B cell (primary cell): ENCODE data around the gene ENG. TPM values are rescaled to one million over a fixed set of nuclear protein-coding genes. Genes with fewer than 3 reads are reported as not detected.

Experiments
- ATAC-seq: fragments of 200-7000 bp; cut with Tn5 transposase; one replicate; pipeline ENCODE4 v1.10.0; 2021; ENCODE audit warnings: low read depth, mild to moderate bottlenecking, moderate number of reproducible peaks, moderate library complexity
- CTCF ChIA-PET: fragments of 350-600 bp; sonication (Branson Sonifier 250); formaldehyde crosslinking; loops from one replicate; lab custom pipeline; 2021; ENCODE audit warnings: antibody characterized with exemption, inconsistent platforms; lab: Charles Lee
- POLR2A ChIA-PET: fragments of 350-600 bp; sonication (Branson Sonifier 250); formaldehyde crosslinking; loops from one replicate; lab custom pipeline; 2021; ENCODE audit warnings: antibody characterized with exemption; lab: Charles Lee
- DNase-seq: peaks from one replicate; pipeline ENCODE4 v3.0.0; 2013
- H2AFZ ChIP-seq: 2 replicates; pipeline ENCODE4 v1.6.1; 2012; ENCODE audit warnings: mild to moderate bottlenecking, low read depth, low read length; ENCODE audit not compliant: insufficient read depth, poor library complexity, severe bottlenecking
- H3K27ac ChIP-seq, 2 donors: 1 replicate in 1 of 2; 2 replicates in 1 of 2; pipeline ENCODE4 v1.5.1; 2012 to 2013; ENCODE audit warnings: low read length in 2 of 2, mild to moderate bottlenecking in 2 of 2, moderate library complexity in 1 of 2
- H3K27me3 ChIP-seq, 4 experiments: fragments of 200-600 bp in 1 of 4; sonication (generic) in 1 of 4; replicated peaks in 1 of 4; 1 replicate in 2 of 4; 2 replicates in 2 of 4; pipeline versions ENCODE4 v1.6.1 to v1.7.0; 2013 to 2016; ENCODE audit warnings: low read length in 3 of 4, mild to moderate bottlenecking in 2 of 4, mixed read lengths in 1 of 4, moderate library complexity in 1 of 4; ENCODE audit not compliant: insufficient read depth in 4 of 4, control insufficient read depth in 3 of 4; ENCODE audit errors: control extremely low read depth in 1 of 4
- H3K36me3 ChIP-seq, 2 experiments: replicated peaks in 1 of 2; 1 replicate in 1 of 2; 2 replicates in 1 of 2; pipeline versions ENCODE4 v1.6.1 to v1.7.1; 2013; ENCODE audit warnings: low read length in 1 of 2; ENCODE audit not compliant: insufficient read depth in 2 of 2, control insufficient read depth in 1 of 2; ENCODE audit errors: control extremely low read depth in 1 of 2, extremely low read depth in 1 of 2
- H3K4me1 ChIP-seq, 2 donors: fragments of 200-600 bp in 1 of 2; sonication (generic) in 1 of 2; 1 replicate in 1 of 2; 2 replicates in 1 of 2; pipeline versions ENCODE4 v1.5.1 to v1.6.1; 2013 to 2017; ENCODE audit warnings: low read length in 2 of 2; ENCODE audit not compliant: control insufficient read depth in 2 of 2, insufficient read depth in 2 of 2
- H3K4me2 ChIP-seq: replicated peaks from 2 replicates; pipeline ENCODE3; 2012; ENCODE audit warnings: mild to moderate bottlenecking, low read depth, low read length; ENCODE audit not compliant: poor library complexity, severe bottlenecking
- H3K4me3 ChIP-seq, 5 experiments: fragments of 200-600 bp in 1 of 5; sonication (generic) in 1 of 5; 1 replicate in 3 of 5; 2 replicates in 2 of 5; pipeline versions ENCODE4 v1.5.1 to v1.7.0; 2011 to 2016; ENCODE audit warnings: low read length in 4 of 5, mild to moderate bottlenecking in 4 of 5, low read depth in 2 of 5, control low read depth in 1 of 5, moderate library complexity in 1 of 5; ENCODE audit not compliant: insufficient read depth in 1 of 5; ENCODE audit errors: control extremely low read depth in 1 of 5, extremely low read depth in 1 of 5
- H3K79me2 ChIP-seq: fragments of 200-600 bp; sonication (generic); one replicate; pipeline ENCODE4 v1.6.0; 2016; ENCODE audit warnings: low read length; ENCODE audit not compliant: control insufficient read depth, insufficient read depth
- H3K9ac ChIP-seq: fragments of 200-600 bp; sonication (generic); 2 replicates; pipeline ENCODE4 v1.6.1; 2017; ENCODE audit warnings: mild to moderate bottlenecking, low read length, moderate library complexity
- H3K9me3 ChIP-seq, 3 donors: one replicate each; pipeline versions ENCODE4 v1.6.1 to v1.7.1; 2013; ENCODE audit warnings: low read length in 2 of 3; ENCODE audit not compliant: control insufficient read depth in 2 of 3, insufficient read depth in 1 of 3; ENCODE audit errors: control extremely low read depth in 1 of 3
- H4K20me1 ChIP-seq: 2 replicates; pipeline ENCODE4 v1.6.0; 2012; ENCODE audit warnings: mild to moderate bottlenecking, low read length; ENCODE audit not compliant: insufficient read depth, control insufficient read depth, poor library complexity, severe bottlenecking
- H3K27ac Mint-ChIP-seq: one replicate; pipeline ENCODE4 v1.8.0; 2021; ENCODE audit warnings: mixed read lengths
- H3K27me3 Mint-ChIP-seq: one replicate; pipeline ENCODE4 v1.8.0; 2021; ENCODE audit warnings: mixed read lengths
- H3K4me1 Mint-ChIP-seq: one replicate; pipeline ENCODE4 v1.8.0; 2021; ENCODE audit warnings: mixed read lengths
- H3K4me3 Mint-ChIP-seq: one replicate; pipeline ENCODE4 v1.8.0; 2021; ENCODE audit warnings: mixed read lengths
- H3K9me3 Mint-ChIP-seq: one replicate; pipeline ENCODE4 v1.8.0; 2022; ENCODE audit warnings: mixed read lengths; ENCODE audit not compliant: insufficient read depth
- EZH2 ChIP-seq: IDR thresholded peaks from 2 replicates; pipeline ENCODE4 v1.6.1; 2012; ENCODE audit warnings: borderline replicate concordance, low read depth, mild to moderate bottlenecking, moderate library complexity, low read length; ENCODE audit not compliant: insufficient read depth, poor library complexity, severe bottlenecking
- WGBS: methylation state at CpG from one replicate; pipeline ENCODE4 v1.1.5; 2013; ENCODE audit warnings: missing lambda C conversion rate; ENCODE audit not compliant: insufficient coverage; 5-methylcytosine and 5-hydroxymethylcytosine counted together
- intact Hi-C: fragments of 100-400 bp; cut with micrococcal nuclease; formaldehyde crosslinking; loops from one replicate; pipeline ENCODE4 v1.10.0; 2022
- polyA plus RNA-seq: library from polyadenylated mRNA; depleted of rRNA; stranded (reverse); fragments of >200 nt; gene quantifications from 2 replicates; pipeline ENCODE4 v1.2.3, GENCODE V29; 2012
- total RNA-seq, 2 donors: library from RNA; stranded (reverse); fragments of 120-200 nt in 1 of 2; gene quantifications; 1 replicate in 1 of 2; 2 replicates in 1 of 2; pipeline versions ENCODE4 v1.2.3 to v1.2.4, GENCODE V29; 2013 to 2022
- TF ChIP-seq, protein P1 (sequence below): fragments of 200-600 bp; IDR thresholded peaks from one replicate; pipeline ENCODE4 v1.8.0; 2022; ENCODE audit warnings: antibody characterized with exemption, mild to moderate bottlenecking

ENG gene
- total and polyA plus RNA-seq, 2 donors (not counting 1 experiment from before 2014, with no cell fraction given): 5.4 to 12.6 TPM

DNA sequence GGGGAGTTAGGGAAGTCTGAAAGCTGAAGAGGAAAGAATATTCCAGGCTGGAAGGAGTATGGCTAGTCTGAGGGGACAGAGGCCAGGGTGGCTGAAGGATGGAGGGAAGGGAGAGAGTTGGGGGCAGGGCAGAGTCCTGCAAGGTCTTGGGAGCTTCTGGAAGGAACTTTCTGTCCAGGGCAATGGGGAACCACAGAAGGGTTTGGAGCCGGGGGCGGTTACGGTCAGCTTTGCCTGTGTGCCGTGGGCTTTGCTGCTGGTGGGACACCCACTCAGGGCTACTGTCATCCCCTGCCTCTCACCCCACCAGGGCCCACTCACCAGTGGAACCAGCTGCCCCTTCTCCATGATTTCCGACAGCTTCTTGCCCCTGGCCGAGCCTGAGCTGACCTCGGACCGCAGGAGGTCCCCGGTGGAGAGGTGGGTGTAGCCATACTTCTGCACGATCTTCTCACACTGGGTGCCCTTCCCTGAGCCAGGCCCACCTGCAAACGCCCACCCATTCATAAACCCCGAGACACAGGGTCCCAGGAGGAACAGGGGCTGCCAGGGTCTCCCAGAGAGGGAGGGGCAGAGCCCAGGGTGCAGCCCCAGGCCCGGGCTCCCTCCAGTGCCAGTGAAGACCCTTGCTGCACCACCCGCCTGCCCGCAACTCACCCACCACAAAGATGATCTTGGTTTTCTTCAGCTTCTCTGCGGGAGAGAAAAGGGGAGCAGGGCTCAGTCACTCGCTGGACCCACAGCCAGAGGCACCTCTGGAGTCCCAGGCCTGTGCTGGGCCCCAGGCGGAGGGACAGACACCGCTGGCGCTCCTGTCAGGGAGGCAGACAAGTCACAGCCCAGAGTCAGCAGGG, 18.1 kb upstream of the ENG start:
- H3K4me3 Mint-ChIP-seq: no peak overlapping the region
- no peak overlapping the region for H3K4me2 ChIP-seq
- H3K27me3 ChIP-seq: peaks cover 0 to 12% (median 3%) of the 10 kb centered on the region in 4 experiments
- ChIA-PET CTCF (interaction anchor here (0.6 to 13.7 kb wide), 5 partner anchors 9 to 384 kb away, joined by 3 to 237 read pairs (median 4); partner anchors contain the start of genes ST6GALNAC4 and TOR2A), POLR2A (interaction anchor here (0.7 kb wide), 1 partner anchor 44 kb away, joined by 3 read pairs; the partner anchor contains the start of gene ST6GALNAC4)
- no peaks in the 10 kb centered on the region for H3K27me3 Mint-ChIP-seq
- no peak overlapping the region for H3K9ac ChIP-seq
- no peak for ATAC-seq
- H3K4me1 ChIP-seq: peaks cover 9 to 14% of the 10 kb centered on the region in 2 donors
- no peak overlapping the region for H3K27ac ChIP-seq
- no peak overlapping the region for H3K27ac Mint-ChIP-seq
- H3K4me3 ChIP-seq: no peak overlapping the region
- H3K79me2 ChIP-seq: peaks cover 4% of the 10 kb centered on the region
- H2AFZ ChIP-seq: no peak overlapping the region
- intact Hi-C loops: no loop called here
- WGBS: 96% methylated on average over 18 of the region's 20 CpGs
- no peak for DNase-seq
- H4K20me1 ChIP-seq: no peaks in the 10 kb centered on the region
- no peak for TF ChIP-seq EZH2
- TF ChIP-seq, protein P1, sequence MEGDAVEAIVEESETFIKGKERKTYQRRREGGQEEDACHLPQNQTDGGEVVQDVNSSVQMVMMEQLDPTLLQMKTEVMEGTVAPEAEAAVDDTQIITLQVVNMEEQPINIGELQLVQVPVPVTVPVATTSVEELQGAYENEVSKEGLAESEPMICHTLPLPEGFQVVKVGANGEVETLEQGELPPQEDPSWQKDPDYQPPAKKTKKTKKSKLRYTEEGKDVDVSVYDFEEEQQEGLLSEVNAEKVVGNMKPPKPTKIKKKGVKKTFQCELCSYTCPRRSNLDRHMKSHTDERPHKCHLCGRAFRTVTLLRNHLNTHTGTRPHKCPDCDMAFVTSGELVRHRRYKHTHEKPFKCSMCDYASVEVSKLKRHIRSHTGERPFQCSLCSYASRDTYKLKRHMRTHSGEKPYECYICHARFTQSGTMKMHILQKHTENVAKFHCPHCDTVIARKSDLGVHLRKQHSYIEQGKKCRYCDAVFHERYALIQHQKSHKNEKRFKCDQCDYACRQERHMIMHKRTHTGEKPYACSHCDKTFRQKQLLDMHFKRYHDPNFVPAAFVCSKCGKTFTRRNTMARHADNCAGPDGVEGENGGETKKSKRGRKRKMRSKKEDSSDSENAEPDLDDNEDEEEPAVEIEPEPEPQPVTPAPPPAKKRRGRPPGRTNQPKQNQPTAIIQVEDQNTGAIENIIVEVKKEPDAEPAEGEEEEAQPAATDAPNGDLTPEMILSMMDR: no peak
- no peaks in the 10 kb centered on the region for H3K9me3 ChIP-seq
- H3K9me3 Mint-ChIP-seq: no peaks in the 10 kb centered on the region
- peaks cover 7% of the 10 kb centered on the region for H3K4me1 Mint-ChIP-seq
- H3K36me3 ChIP-seq: no peaks in the 10 kb centered on the region

- peaks cover 6% of the 10 kb centered on the region for H3K4me1 Mint-ChIP-seq
- Histone ChIP-seq H3K9ac (no peak overlapping the region), H2AFZ (no peak overlapping the region), H3K4me1 (peaks cover 0 to 9% of the 10 kb centered on the region in 2 donors), H3K27me3 (peaks cover 0 to 5% (median 0%) of the 10 kb centered on the region in 4 experiments), H3K36me3 (no peaks in the 10 kb centered on the region), H3K27ac (no peak overlapping the region), H3K9me3 (no peaks in the 10 kb centered on the region), H3K4me2 (no peak overlapping the region), H3K4me3 (no peak overlapping the region), H4K20me1 (no peaks in the 10 kb centered on the region), H3K79me2 (peaks cover 4% of the 10 kb centered on the region)
- no peak for ATAC-seq
- no peaks in the 10 kb centered on the region for H3K9me3 Mint-ChIP-seq
- POLR2A ChIA-PET: no interaction called here
- DNase-seq: no peak
- WGBS: 96% methylated on average over 6 of the region's 9 CpGs
- TF ChIP-seq, protein P1: no peak
- TF ChIP-seq EZH2: no peak
- CTCF ChIA-PET: interaction anchor here (1.7 to 13.7 kb wide), 4 partner anchors 18 to 135 kb away, joined by 4 to 237 read pairs (median 67); partner anchors contain the start of genes ST6GALNAC4 and TOR2A
- intact Hi-C loops: loop anchor here (2.0 kb wide), 1 partner anchor 49 kb away; no protein-coding TSS in a partner anchor
- no peak overlapping the region for H3K27ac Mint-ChIP-seq
- no peaks in the 10 kb centered on the region for H3K27me3 Mint-ChIP-seq
- H3K4me3 Mint-ChIP-seq: no peak overlapping the region
Observed at GRCh38 chr9:127871531-127871930, 17.1 kb upstream of the ENG start.
